ENCODE results near the gene PLBD2. TPM values are rescaled to one million over a fixed set of nuclear protein-coding genes. Genes with fewer than 3 reads are reported as not detected.

PLBD2 gene
- total RNA-seq, 1 donor from 2014 or later: 55.1 TPM

DNA sequence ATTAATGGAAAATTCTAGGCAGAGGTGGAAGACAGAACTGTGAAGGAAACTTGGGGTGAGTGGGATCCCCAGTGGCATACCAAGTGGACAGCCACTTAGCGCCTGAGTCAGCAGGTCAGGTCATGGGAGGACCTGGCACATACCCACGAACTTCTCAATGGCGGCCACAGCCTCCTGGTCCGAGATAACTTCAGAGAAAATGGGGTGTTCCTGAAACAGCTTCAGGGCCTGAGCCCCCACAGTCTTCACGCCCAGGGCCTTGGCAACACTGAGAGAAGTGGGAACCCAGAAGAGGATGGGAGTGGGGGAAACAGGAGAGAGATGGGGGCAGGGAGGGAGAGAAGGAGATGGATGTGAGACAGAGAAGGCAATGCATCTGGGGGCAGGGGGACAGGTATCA lies 35.4 kb downstream of the PLBD2 start:
- TF ChIP-seq, protein P1, sequence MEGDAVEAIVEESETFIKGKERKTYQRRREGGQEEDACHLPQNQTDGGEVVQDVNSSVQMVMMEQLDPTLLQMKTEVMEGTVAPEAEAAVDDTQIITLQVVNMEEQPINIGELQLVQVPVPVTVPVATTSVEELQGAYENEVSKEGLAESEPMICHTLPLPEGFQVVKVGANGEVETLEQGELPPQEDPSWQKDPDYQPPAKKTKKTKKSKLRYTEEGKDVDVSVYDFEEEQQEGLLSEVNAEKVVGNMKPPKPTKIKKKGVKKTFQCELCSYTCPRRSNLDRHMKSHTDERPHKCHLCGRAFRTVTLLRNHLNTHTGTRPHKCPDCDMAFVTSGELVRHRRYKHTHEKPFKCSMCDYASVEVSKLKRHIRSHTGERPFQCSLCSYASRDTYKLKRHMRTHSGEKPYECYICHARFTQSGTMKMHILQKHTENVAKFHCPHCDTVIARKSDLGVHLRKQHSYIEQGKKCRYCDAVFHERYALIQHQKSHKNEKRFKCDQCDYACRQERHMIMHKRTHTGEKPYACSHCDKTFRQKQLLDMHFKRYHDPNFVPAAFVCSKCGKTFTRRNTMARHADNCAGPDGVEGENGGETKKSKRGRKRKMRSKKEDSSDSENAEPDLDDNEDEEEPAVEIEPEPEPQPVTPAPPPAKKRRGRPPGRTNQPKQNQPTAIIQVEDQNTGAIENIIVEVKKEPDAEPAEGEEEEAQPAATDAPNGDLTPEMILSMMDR (IDR thresholded peaks at IDR 0.05): no peak
- Histone ChIP-seq H3K4me3 (no peak overlapping the region), H3K36me3 (peaks cover 22 to 26% of the 10 kb centered on the region in 2 donors), H3K9me3 (no peaks in the 10 kb centered on the region), H3K27me3 (no peaks in the 10 kb centered on the region), H3K4me1 (no peaks in the 10 kb centered on the region), H3K27ac (no peak overlapping the region)
- intact Hi-C loops (cut with DNase I): no loop called here
- DNase-seq (ENCODE audit: low spot score in 2 of 2): no peak

DNA sequence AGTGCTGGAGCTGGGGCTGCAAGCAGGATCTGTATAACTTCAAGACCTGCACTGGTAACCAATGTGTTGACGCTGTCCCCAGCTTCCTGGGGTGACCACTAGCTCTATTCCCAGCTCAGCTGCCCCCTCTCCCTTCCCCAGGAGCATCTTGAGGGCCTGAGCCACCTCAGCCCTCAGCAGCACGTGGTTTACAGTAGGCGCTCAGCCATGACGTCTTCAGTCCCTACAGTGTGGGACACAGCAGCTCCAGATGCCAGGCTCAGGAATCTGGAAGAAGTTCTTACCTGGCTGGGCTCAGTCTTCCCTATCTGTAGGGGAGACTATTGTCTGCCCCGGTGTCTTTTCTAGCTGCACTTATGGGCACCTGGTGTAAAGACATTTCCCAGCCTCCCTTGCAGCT lies 36.7 kb downstream of the PLBD2 start:
- TF ChIP-seq, protein P1 (IDR thresholded peaks at IDR 0.05): no peak
- no peak overlapping the region for H3K27ac ChIP-seq
- no peak overlapping the region for H3K4me3 ChIP-seq
- H3K4me1 ChIP-seq: no peaks in the 10 kb centered on the region
- H3K36me3 ChIP-seq: peaks cover 9 to 12% of the 10 kb centered on the region in 2 donors
- DNase-seq (ENCODE audit: low spot score in 2 of 2): no peak
- no peaks in the 10 kb centered on the region for H3K9me3 ChIP-seq
- H3K27me3 ChIP-seq: no peaks in the 10 kb centered on the region
- intact Hi-C loops (cut with DNase I): no loop called here

DNA sequence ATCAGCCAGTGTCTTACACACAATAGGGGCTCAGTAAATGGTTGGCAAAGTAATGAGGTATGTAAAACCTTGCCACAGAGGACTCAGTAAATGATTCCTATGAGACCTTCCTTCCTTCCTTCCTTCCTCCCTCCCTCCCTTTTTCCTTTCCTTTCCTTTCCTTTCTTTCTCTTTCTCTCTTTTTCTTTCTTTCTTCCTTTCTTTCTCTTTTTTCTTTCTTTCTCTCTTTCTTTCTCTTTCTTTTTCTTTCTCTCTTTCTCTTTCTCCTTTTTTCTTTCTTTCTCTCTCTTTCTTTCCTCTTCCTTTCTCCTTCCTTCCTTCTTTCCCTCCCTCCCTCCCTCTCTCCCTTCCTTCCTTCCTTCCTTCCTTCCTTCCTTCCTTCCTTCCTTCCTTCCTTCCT lies 37.8 kb downstream of the PLBD2 start:
- intact Hi-C loops (cut with DNase I): no loop called here
- TF ChIP-seq, protein P1 (IDR thresholded peaks at IDR 0.05): no peak
- DNase-seq (ENCODE audit: low spot score in 2 of 2): no peak

DNA sequence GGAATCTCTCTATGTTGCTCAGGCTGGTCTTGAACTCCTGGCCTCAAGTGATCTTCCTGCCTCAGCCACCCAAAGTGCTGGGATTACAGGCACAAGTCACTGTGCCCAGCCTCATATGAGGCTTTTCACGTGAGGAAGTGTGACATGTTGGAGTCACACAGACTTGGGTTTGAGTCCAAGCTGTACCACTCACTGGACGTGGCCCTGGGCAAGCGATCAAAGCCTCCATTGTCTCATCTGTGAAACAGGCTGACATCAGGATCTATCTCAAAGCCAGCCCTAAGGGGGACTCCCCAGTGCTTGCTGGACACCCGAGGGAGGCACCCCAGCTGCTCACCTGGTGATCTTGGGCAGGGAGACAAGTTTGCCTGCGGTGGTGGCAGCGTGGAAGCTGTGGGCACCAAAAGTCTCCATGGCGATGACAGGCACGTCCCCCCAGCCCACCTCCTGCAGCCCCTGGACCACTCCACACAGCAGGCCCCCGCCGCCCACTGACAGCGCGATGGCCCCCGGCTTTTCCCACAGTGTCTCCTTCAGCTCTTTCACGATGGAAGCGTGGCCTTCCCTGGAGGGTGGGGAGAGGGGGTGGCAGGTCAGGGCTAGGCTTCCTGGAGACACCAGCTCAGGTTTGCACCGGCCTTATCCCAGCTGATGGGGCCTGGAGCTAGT lies 38.6 kb downstream of the PLBD2 start:
- H3K27ac ChIP-seq: no peak overlapping the region
- TF ChIP-seq, protein P1 (IDR thresholded peaks at IDR 0.05): no peak
- no peaks in the 10 kb centered on the region for H3K36me3 ChIP-seq
- no peak for DNase-seq (ENCODE audit: low spot score in 2 of 2)
- no peaks in the 10 kb centered on the region for H3K9me3 ChIP-seq
- H3K4me3 ChIP-seq: no peak overlapping the region
- H3K4me1 ChIP-seq: no peaks in the 10 kb centered on the region
- intact Hi-C loops (cut with DNase I): no loop called here
- no peaks in the 10 kb centered on the region for H3K27me3 ChIP-seq

More for the DNA sequence above, 37.8 kb downstream of the PLBD2 start:
- Histone ChIP-seq H3K9me3 (no peaks in the 10 kb centered on the region), H3K27ac (no peak overlapping the region), H3K4me1 (no peaks in the 10 kb centered on the region), H3K27me3 (no peaks in the 10 kb centered on the region), H3K4me3 (no peak overlapping the region), H3K36me3 (peaks cover 1% of the 10 kb centered on the region in 2 donors)

DNA sequence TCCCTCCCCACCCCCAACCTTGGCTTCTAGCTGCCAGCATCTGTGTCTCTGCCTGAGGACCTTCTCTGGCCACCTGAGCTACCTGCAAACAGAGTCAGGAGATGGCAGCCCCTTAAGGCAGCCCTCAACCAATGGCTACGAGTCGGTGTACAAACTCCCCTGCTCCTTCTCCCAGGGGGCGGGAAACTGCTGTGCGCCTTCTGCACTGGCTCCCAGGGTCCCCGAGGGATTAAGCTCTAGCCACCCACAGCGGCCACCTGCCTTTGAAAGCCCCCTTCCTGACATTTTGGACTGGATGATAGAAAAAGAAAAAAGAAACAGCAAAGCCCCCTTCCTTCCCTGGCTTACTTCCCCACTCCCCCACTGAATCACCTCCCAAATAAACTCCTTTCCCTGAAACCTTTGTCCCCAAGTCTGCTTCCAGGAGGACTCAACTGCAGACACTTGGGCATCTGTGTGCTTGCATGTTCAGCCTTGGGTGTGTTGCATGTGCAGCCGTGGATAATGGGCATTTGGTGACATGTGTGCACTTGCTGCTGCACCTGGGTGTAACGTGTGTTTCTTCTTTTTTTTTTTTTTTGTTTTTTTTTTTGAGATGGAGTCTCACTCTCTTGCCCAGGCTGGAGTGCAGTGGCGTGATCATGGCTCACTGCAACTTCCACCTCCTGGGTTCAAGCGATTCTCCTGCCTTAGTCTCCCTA lies 39.3 kb downstream of the PLBD2 start:
- no peak for DNase-seq (ENCODE audit: low spot score in 2 of 2)
- intact Hi-C loops (cut with DNase I): no loop called here

More for the DNA sequence above, 39.3 kb downstream of the PLBD2 start:
- H3K9me3 ChIP-seq: no peaks in the 10 kb centered on the region
- no peaks in the 10 kb centered on the region for H3K36me3 ChIP-seq
- H3K4me3 ChIP-seq: no peak overlapping the region
- TF ChIP-seq, protein P1 (IDR thresholded peaks at IDR 0.05): no peak
- no peaks in the 10 kb centered on the region for H3K27me3 ChIP-seq
- no peaks in the 10 kb centered on the region for H3K4me1 ChIP-seq
- no peak overlapping the region for H3K27ac ChIP-seq

Data from ascending aorta (tissue), 2 donors.